Psoas muscle (tissue), 8 donors: ENCODE measurements around the gene SPINDOC. TPM values are rescaled to one million over a fixed set of nuclear protein-coding genes. Genes with fewer than 3 reads are reported as not detected.

Source experiments
- ATAC-seq, 4 donors: fragments of 200-7000 bp; cut with Tn5 transposase; one replicate each; pipeline ENCODE4 v1.9.1; 2020; ENCODE audit warnings: moderate library complexity in 3 of 4, mild to moderate bottlenecking in 2 of 4
- DNase-seq, 2 donors: peaks; one replicate each; pipeline ENCODE4 v3.0.0-alpha.2; 2020
- H3K27ac ChIP-seq: fragments of 200-600 bp; one replicate; pipeline ENCODE4 v1.8.0; 2022
- H3K27me3 ChIP-seq, 3 donors: fragments of 200-600 bp in 1 of 3; one replicate each; pipeline versions ENCODE4 v1.6.1 to v1.8.0; 2013 to 2022; ENCODE audit warnings: low read length in 2 of 3, mild to moderate bottlenecking in 2 of 3, moderate library complexity in 1 of 3; ENCODE audit not compliant: insufficient read depth in 3 of 3
- H3K36me3 ChIP-seq, 2 donors: fragments of 200-600 bp in 1 of 2; one replicate each; pipeline versions ENCODE4 v1.6.1 to v1.8.0; 2013 to 2022; ENCODE audit warnings: low read depth in 1 of 2, mild to moderate bottlenecking in 1 of 2, moderate library complexity in 1 of 2; ENCODE audit not compliant: insufficient read depth in 1 of 2
- H3K4me1 ChIP-seq: fragments of 200-600 bp; one replicate; pipeline ENCODE4 v1.8.0; 2022
- H3K4me3 ChIP-seq: fragments of 200-600 bp; one replicate; pipeline ENCODE4 v1.8.0; 2022; ENCODE audit warnings: mild to moderate bottlenecking
- H3K9me3 ChIP-seq: fragments of 200-600 bp; one replicate; pipeline ENCODE4 v1.8.0; 2022
- CTCF ChIP-seq: fragments of 200-600 bp; IDR thresholded peaks from one replicate; pipeline ENCODE4 v1.8.0; 2022; ENCODE audit warnings: antibody characterized with exemption
- WGBS, 3 donors: extraction: QIAGEN DNeasy Blood & Tissue Kit; methylation state at CpG; one replicate each; pipeline versions ENCODE4 v1.1.6 to v1.1.7; 2013; 5-methylcytosine and 5-hydroxymethylcytosine counted together
- intact Hi-C, 2 donors: fragments of 100-400 bp; cut with DNase I; formaldehyde crosslinking; loops; one replicate each; pipeline versions ENCODE4 v1.11.0 to v1.14.2; 2022
- polyA plus RNA-seq, 3 donors: library from polyadenylated mRNA; stranded (reverse); fragments of 200-250 nt; gene quantifications; one replicate each; pipeline ENCODE4 v1.2.3, GENCODE V29; 2013
- total RNA-seq, 4 donors: library from RNA; stranded (reverse); fragmentation: NEBNext Ultra II Directional in 2 of 4; extraction: Animal tissue kit (Norgen Biotek cat#: 25700) in 2 of 4; gene quantifications; one replicate each; pipeline versions ENCODE4 v1.2.1 to v1.2.4, GENCODE V29; 2021 to 2023
- donor health status: healthy with polysubstance abuse.
- donor health status: DM: no; HTN: no; CAD: no; lungs with moderate emphysema.
- donor health status: Bipolar disorder and iron deficiency.
- donor health status: healthy.
- donor health status: DM: yes; HTN: yes; CAD: no.
- donor health status: DM: no; HTN: no; CAD: no.
- donor health status: DM: no; HTN: no; CAD: no.
- donor health status: DM: yes; HTN: yes; CAD: no.

Gene SPINDOC
- total and polyA plus RNA-seq, 7 donors = 2.7 to 8.8 (median 4.7) TPM

- DNase-seq (peak; percentile 47 to 71), ATAC-seq (peak; percentile 27 to 72 (median 45))
- H3K27ac ChIP-seq = peak overlapping the region; percentile 52
- peaks cover 11% of the 10 kb centered on the region for H3K4me1 ChIP-seq
- WGBS, 3 donors = 3 to 6% (median 4%) methylated on average over 31 to 74 of the region's 74 CpGs
- TF ChIP-seq CTCF = no peak
- H3K36me3 ChIP-seq = peaks cover 0 to 24% of the 10 kb centered on the region in 2 donors
- intact Hi-C loops = loop anchor here in 1 of 2 donors (2.0 kb wide), 1 partner anchor 47 kb away; no protein-coding TSS in a partner anchor
- no peaks in the 10 kb centered on the region for H3K9me3 ChIP-seq
- H3K4me3 ChIP-seq = peak overlapping the region; percentile 82
- H3K27me3 ChIP-seq = no peaks in the 10 kb centered on the region
These were observed 517 bp downstream of the SPINDOC start for GRCh38 chr11:63813563-63814382.

GRCh38 chr11:63814383-63814736 lies 1.1 kb downstream of the SPINDOC start:
- no peak overlapping the region for H3K27ac ChIP-seq
- no peaks in the 10 kb centered on the region for H3K27me3 ChIP-seq
- DNase-seq = no peak
- no peak for ATAC-seq
- no peaks in the 10 kb centered on the region for H3K9me3 ChIP-seq
- peaks cover 11% of the 10 kb centered on the region for H3K4me1 ChIP-seq
- peak overlapping the region; percentile 82 for H3K4me3 ChIP-seq
- 34 to 39% (median 38%) methylated on average over 7 of the region's 7 CpGs for WGBS, 3 donors
- H3K36me3 ChIP-seq = peaks cover 0 to 30% of the 10 kb centered on the region in 2 donors
- intact Hi-C loops = no loop called here
- TF ChIP-seq CTCF = no peak

- intact Hi-C loops = no loop called here
- Histone ChIP-seq H3K27me3 (no peaks in the 10 kb centered on the region), H3K36me3 (peaks cover 0 to 46% of the 10 kb centered on the region in 2 donors), H3K4me3 (no peak overlapping the region), H3K4me1 (peaks cover 11% of the 10 kb centered on the region), H3K27ac (no peak overlapping the region), H3K9me3 (no peaks in the 10 kb centered on the region)
- ATAC-seq = no peak
- no peak for TF ChIP-seq CTCF
- 95 to 97% (median 96%) methylated on average over 6 of the region's 6 CpGs for WGBS, 3 donors
- no peak for DNase-seq
These were observed 2.9 kb downstream of the SPINDOC start for GRCh38 chr11:63816166-63816565.

GRCh38 chr11:63816732-63817131 lies 3.5 kb downstream of the SPINDOC start:
- no peak for TF ChIP-seq CTCF

More at GRCh38 chr11:63816732-63817131, 3.5 kb downstream of the SPINDOC start:
- Histone ChIP-seq H3K9me3 (no peaks in the 10 kb centered on the region), H3K36me3 (peaks cover 0 to 52% of the 10 kb centered on the region in 2 donors), H3K4me3 (no peak overlapping the region), H3K4me1 (peaks cover 11% of the 10 kb centered on the region), H3K27me3 (no peaks in the 10 kb centered on the region), H3K27ac (no peak overlapping the region)
- DNase-seq (no peak), ATAC-seq (no peak)
- 97 to 99% (median 97%) methylated on average over 3 of the region's 3 CpGs for WGBS, 3 donors
- intact Hi-C loops = no loop called here
